GF-D8 (cell line): ENCODE measurements around the gene OR56B4.

ENCODE experiments used
- DNase-seq: peaks from one replicate; lab custom pipeline; 2025; lab: John Stamatoyannopoulos, UW

Gene OR56B4

GRCh38 chr11:6151117-6151516, 43.6 kb downstream of the OR56B4 start:
- no peak for DNase-seq

- no peak for DNase-seq
Observed at GRCh38 chr11:6152126-6152525, 44.6 kb downstream of the OR56B4 start.

GRCh38 chr11:6156628-6157359, 49.3 kb downstream of the OR56B4 start:
- no peak for DNase-seq
